NCI-H187 treated with DMSO at 0.1 percent for 48 hours (cell line): ENCODE measurements around the gene EPS8L1.

ENCODE experiments used
- DNase-seq: peaks from one replicate; lab custom pipeline; 2025; lab: John Stamatoyannopoulos, UW

The EPS8L1 gene

GRCh38 chr19:55115446-55116065 is 39.9 kb downstream of the EPS8L1 start:
- DNase-seq = no peak

- DNase-seq = no peak
Observed at GRCh38 chr19:55116232-55116858, 40.7 kb downstream of the EPS8L1 start.

DNA sequence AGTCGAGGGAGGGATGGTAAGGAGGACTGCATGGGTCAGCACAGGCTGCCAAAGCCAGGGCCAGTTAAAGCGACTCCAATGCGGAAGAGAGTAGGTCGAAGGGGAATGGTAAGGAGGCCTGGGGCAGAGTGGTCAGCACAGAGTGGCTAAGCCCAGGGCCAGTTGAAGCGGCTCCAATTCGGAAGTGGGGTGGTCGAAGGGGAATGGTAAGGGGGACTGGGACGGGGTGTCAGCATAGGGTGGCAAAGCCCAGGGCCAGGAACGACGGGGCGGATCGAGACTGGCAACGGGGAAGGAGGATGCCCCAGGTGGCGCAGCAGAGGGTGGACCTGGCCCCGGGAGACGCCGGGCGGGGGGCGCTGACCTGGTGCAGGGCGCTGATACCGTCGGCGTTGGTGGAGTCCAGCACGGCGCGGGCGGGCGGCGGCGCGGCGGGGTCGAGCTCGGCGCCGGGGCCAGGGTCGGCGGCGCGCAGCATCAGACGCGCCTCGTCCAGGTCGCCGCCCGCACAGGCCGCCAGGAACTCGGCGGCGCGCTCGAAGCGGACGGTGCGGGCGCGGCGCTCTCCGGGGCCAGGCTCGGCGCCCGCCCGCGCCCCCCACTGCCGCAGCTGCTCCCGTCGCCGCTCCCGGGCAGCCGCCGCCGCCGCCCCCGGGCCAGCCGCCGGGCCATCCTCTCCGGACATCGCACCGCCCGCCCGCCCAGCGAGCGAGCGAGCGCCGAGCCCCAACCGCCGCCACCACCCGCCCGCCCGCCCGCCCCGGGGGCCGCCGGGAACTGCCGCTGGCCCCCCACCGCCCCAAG is 41.4 kb downstream of the EPS8L1 start, which contains the start of gene PPP1R12C:
PPP1R12C (minus strand) TSS at position 779 of the 804 bp plus-strand sequence; CDS start at position 685, 94 bp downstream.
- no peak for DNase-seq

GRCh38 chr19:55117663-55118391 is 42.2 kb downstream of the EPS8L1 start:
- DNase-seq = peak; percentile 92

- no peak for DNase-seq
Observed at GRCh38 chr19:55118401-55118991, 42.8 kb downstream of the EPS8L1 start.

GRCh38 chr19:55119053-55119452 is 43.4 kb downstream of the EPS8L1 start:
- DNase-seq = no peak

GRCh38 chr19:55131421-55131820 is 55.8 kb downstream of the EPS8L1 start:
- DNase-seq = no peak

DNA sequence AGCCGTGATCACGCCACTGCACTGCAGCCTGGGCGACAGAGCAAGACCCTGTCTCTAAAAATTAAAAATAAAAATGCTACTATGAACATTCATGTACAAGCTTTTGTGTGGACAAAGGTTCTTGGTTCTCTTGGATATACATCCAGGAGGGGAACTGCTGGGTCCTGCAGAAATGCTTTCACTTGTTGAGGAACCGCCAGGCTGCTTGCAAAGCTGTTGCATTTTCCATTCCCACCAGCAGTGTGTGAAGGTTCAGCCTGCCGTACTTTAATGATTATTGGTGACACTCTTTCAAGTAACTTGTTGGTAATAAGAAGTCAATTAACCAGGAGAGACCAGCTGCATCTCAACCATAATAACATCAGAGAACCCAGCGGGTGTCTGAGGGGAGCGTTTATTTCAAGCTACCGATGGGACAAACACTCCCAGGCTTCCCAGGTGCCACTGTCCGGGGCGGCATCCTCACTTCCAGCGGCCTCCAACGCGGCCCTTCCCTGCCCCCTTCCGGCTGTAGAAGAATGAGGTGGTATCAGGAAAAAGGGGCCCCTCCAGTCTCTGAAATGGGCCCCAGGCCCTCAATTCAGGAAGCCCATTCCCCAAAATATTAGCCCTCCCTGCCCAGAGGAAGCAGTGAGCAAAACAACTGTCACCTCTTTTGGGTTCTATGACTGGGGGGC is 56.9 kb downstream of the EPS8L1 start:
- no peak for DNase-seq

- no peak for DNase-seq
Observed at GRCh38 chr19:55133639-55134444, 58.2 kb downstream of the EPS8L1 start.

GRCh38 chr19:55134736-55135135 is 59.1 kb downstream of the EPS8L1 start:
- DNase-seq = no peak

DNA sequence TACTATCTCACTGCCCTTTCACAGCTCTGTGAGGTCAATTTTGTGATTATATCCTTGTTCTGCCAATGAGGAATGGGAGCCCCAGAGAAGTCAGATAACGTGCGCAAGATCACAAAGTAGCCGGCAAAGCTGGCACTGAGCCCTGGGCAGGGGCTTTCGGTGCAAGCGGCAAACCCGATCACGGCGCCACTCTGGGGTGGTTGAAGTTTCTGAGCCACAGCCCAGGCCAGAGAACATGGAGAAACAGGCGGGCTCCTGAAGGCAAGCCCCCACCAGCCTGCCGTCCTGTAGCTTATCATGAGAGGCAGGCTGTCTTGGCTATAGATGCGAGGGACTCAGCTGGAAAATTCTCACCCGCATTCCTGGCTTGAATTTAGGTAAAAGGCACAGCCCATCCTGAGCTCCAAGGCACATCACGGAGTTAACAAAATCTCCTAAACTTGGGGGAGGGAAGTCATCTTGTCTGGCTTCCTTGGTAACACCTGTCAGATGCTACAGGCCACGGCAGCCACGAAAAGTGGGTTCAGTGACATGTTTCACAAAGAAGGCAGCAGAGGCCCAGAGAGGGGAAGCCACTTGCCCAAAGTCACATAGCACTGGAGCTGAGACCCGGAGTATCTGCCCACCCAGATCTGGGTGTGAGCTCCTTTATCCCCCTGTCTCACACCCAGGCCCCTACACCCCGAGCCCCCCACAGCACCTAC is 60.9 kb downstream of the EPS8L1 start:
- no peak for DNase-seq
